NOMO-1 treated with dmso at 0.1 percent for 144 hours (cell line): ENCODE results near the gene CCSER1.
"Not testable (repeated sequence)": the region's sequence is repeated elsewhere in the genome, so short reads cannot be mapped to it uniquely, and the experiment has no call there.

Experiments
- DNase-seq: peaks from one replicate; lab custom pipeline; 2025; ENCODE audit not compliant: unreplicated experiment; lab: John Stamatoyannopoulos, UW

Gene CCSER1

DNA sequence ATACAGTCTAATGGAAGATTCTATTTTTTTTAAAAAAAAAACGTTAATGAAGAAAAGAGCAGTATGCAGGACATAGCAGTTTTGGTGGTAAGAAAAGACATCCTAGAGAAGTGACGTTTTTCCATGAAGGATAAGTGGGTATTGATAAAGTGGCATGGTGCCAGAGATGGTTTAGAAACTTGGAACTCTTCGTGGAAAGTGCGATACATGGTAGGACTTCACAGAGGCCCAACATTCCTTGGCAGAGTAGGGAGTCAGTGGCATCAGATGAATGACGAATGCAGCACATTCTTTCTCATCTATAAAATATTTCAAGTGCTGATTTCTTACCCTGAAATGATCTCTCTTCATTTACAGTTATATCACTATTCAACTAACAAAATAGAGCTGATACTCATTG, 298.7 kb downstream of the CCSER1 start:
- no peak for DNase-seq

DNA sequence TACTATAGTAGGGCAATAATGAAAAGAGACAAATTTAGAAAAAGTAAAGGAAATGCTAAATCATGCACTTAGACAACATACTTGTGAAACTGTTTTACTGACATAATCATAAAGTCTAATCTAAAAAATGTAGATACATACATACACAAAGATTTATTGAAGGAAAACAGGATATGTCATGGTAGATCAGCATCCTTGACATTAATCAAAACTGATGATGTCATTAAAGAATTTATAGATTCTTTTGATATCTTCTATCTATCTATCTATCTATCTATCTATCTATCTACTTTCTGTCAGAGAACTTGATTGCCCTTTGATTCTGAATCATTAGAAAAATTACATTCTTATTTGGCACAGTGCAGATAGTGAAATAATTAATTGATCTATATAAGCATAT, 311.3 kb downstream of the CCSER1 start:
- DNase-seq, result no peak

- DNase-seq, result no peak
These were observed 314.6 kb downstream of the CCSER1 start for GRCh38 chr4:90441770-90442169.

DNA sequence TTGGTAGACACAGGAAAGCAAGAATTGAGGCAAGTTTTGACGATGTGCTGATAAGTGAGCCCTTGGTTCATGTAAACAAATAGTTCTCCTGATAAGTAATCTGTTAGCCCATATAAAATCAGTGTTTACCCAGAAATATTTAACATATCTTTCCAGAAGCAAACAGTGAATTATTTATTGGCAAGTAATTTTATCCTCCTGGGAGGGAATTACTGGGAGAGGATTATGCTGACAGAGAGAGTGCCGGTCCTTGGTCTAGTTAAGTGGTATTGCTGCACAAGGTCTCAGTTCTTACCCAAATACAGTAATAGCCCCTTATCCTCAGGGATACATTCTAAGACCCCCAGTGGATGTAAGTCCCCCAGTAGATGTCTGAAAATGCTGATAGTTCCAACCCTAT, 315.4 kb downstream of the CCSER1 start:
- no peak for DNase-seq

GRCh38 chr4:90443231-90443630, 316.0 kb downstream of the CCSER1 start:
- DNase-seq, result no peak

DNA sequence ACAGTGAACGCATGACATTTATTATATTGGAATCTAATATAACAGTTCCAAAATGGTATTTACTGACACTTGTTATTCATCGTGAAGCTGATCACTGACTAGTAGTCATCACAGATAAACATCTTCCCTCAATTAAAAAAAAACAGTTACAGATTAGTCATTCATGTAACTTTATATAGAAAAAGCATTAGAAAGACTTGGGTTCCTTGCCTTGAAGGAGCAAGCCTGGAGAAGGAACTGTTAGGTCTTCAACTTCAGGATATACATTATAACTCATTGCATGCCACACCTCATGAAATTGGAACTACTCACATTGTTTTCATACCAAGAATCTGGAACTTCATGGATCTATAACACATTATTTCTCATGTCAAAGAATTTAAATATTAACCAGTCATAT, 317.7 kb downstream of the CCSER1 start:
- no peak for DNase-seq

GRCh38 chr4:90445380-90445779, 318.2 kb downstream of the CCSER1 start:
- DNase-seq, result no peak

DNA sequence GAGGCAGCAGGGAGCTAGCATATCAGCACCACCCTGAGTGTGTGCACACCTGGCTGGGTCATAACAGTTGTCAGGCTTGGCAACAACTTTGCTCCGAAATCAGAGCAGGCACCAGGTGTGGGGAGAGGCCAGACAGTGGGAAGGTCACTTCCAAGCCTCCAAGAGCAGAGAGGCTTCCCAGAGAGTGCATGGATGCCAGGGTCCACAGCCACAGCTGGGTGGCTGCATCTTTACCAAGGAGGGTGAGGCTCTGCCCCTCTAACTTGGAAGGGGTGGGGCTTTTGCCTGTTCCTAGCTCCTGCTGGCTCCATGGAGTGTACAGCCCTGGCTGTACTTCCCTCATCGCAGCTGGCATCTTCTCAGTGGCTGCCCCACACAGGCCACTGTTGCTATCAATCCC, 322.4 kb downstream of the CCSER1 start:
- DNase-seq, result no peak

- DNase-seq, result no peak
These were observed 329.7 kb downstream of the CCSER1 start for GRCh38 chr4:90456891-90457290.

DNA sequence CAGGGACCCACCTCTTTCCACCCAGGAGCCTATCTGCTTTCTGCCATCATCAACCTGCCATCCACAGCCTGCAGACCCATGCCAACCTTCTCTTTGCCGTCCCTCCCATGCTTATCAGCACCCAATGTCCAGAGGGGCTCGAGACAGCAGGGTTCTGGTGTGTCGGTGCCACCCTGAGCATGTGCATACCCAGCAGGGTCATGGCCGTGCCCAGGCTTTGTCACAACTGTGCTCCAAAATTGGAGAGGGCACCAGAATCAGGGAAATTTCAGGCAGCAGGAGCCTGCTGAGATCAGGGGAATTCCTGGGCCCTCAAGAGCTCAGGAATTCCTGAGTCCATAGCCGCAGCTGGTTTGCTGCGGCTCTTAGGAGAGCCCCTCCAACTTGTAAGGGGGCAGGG, 330.6 kb downstream of the CCSER1 start:
- DNase-seq, result no peak

GRCh38 chr4:90458576-90458975, 331.4 kb downstream of the CCSER1 start:
- DNase-seq, result no peak

- DNase-seq, result no peak
These were observed 347.3 kb downstream of the CCSER1 start for GRCh38 chr4:90474484-90474883.

DNA sequence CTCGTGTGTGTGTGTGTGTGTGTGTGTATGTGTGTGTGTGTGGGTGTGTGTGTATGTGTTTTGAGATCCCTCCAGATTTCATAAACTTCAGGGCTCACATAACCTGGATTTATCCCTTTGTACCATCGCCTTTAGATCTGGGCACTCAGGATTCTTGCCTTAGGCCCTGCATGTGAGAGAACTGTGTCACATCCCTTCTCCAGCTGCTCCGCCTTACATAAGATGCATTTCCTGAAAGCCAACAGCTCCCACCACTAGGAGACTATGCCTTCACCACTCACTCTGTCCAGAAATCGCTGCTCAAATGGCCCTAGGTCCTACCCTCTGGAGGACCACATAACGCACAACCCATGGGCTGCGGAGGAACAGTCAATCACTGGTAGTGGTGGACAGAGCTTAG, 348.8 kb downstream of the CCSER1 start:
- DNase-seq, result no peak

GRCh38 chr4:90476586-90476985, 349.4 kb downstream of the CCSER1 start:
- no peak for DNase-seq

- not testable (repeated sequence) for DNase-seq
These were observed 357.7 kb downstream of the CCSER1 start for GRCh38 chr4:90484894-90485293.

- no peak for DNase-seq
These were observed 359.2 kb downstream of the CCSER1 start for GRCh38 chr4:90486346-90486745.

DNA sequence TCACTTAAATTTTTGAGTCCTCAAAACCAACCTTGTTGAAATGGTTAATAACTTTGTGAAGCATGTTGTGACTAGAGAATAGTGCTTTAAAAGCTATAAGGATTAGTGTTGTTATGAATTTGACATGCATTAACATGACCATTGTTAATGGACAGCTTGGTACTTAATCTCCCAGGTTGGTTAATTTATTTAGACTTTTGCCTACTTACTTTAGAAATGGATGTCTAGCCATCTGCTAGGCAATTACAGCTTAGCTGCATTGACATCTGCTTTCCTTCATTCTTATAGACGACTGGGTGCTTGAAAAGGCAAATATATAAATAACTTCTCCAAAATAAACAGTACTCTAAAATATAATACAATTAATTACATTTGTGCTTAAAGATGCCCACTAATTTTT, 368.0 kb downstream of the CCSER1 start:
- DNase-seq, result no peak

GRCh38 chr4:90495936-90496335, 368.7 kb downstream of the CCSER1 start:
- no peak for DNase-seq

DNA sequence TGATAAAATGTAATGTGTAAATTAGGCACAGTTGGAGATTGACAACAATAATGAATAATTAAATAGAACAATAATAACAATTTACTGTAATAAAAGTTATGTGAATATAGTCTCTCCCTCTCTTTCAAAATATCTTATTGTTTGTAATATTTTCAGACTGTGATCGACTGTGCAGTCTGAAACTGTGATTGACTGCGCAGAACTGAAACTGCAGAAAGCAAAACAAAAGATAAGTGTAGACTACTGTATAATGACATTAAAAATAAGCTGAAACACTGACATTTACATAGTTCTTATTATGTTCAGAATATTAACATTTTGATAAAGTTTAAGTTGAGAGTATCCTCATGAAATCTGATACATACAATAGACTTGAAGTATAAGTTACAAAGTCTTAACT, 371.0 kb downstream of the CCSER1 start:
- DNase-seq, result no peak

GRCh38 chr4:90503677-90504076, 376.5 kb downstream of the CCSER1 start:
- no peak for DNase-seq

- DNase-seq, result no peak
These were observed 388.0 kb downstream of the CCSER1 start for GRCh38 chr4:90515191-90515590.

GRCh38 chr4:90528551-90528950, 401.4 kb downstream of the CCSER1 start:
- DNase-seq, result no peak

DNA sequence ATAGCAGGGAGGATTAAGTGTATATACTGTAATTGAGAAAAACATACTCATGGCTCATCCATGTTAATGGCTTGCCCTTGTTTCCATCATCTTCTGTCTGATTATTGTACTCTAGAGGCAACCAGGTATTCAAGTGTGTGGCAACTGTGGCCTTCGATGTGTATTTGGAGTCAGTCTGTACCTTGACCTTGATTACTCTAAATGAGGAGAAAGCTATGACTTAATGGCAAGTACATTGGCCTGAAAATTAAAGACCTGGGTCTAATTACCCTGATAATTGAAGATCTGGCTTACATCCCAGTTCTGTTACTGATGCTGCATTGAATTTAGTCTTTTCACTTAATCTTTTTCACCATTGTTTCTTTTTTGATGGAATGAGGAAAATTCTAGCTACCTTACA, 409.2 kb downstream of the CCSER1 start:
- DNase-seq, result no peak

DNA sequence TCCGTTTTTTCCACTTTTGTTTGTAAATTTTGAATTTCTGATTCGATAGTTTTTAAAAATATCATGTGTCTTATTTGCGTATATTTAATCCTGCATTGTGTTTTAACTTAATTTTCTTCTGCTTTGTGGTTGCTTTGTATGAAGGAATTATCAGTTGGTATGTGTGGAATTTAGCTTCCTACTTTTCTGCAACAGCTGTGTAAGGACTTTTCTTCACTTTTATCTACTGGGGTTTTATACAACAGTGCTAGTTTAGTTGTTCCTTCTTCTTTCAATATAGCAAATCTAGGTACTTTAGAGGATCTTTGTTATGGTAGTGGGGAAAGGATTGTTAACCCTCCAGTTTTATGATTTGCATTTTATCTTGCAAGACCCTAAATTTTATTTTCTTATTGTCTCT, 410.3 kb downstream of the CCSER1 start:
- no peak for DNase-seq
